Upper lobe of right lung (tissue), 1 donor: ENCODE results near the gene DLG2. TPM values are rescaled to one million over a fixed set of nuclear protein-coding genes. Genes with fewer than 3 reads are reported as not detected.
"Not testable (repeated sequence)": the region's sequence is repeated elsewhere in the genome, so short reads cannot be mapped to it uniquely, and the experiment has no call there.

Source experiments
- ATAC-seq: fragments of 200-7000 bp; cut with Tn5 transposase; one replicate; pipeline ENCODE4 v1.9.1; 2020; ENCODE audit warnings: mild to moderate bottlenecking, moderate library complexity
- DNase-seq: peaks from one replicate; pipeline ENCODE4 v3.0.0-alpha.2; 2020
- H3K27ac ChIP-seq: fragments of 200-600 bp; one replicate; pipeline ENCODE4 v1.8.0; 2022
- H3K27me3 ChIP-seq: fragments of 200-600 bp; one replicate; pipeline ENCODE4 v1.8.0; 2022; ENCODE audit warnings: mild to moderate bottlenecking
- H3K36me3 ChIP-seq: fragments of 200-600 bp; one replicate; pipeline ENCODE4 v1.8.0; 2022
- H3K4me1 ChIP-seq: fragments of 200-600 bp; one replicate; pipeline ENCODE4 v1.8.0; 2022
- H3K4me3 ChIP-seq: fragments of 200-600 bp; one replicate; pipeline ENCODE4 v1.8.0; 2022; ENCODE audit warnings: mild to moderate bottlenecking
- H3K9me3 ChIP-seq: fragments of 200-600 bp; one replicate; pipeline ENCODE4 v1.8.0; 2022
- CTCF ChIP-seq: fragments of 200-600 bp; IDR thresholded peaks from one replicate; pipeline ENCODE4 v1.8.0; 2022; ENCODE audit warnings: antibody characterized with exemption
- intact Hi-C: fragments of 100-400 bp; cut with DNase I; formaldehyde crosslinking; loops from one replicate; pipeline ENCODE4 v1.11.0; 2022
- total RNA-seq: library from RNA; stranded (reverse); fragmentation: NEBNext Ultra II Directional; extraction: Animal tissue kit (Norgen Biotek cat#: 25700); gene quantifications from one replicate; pipeline ENCODE4 v1.2.1, GENCODE V29; 2021
- donor health status: DM: no; HTN: yes; CAD: no; lungs with severe emphysema.

DLG2 gene
- total RNA-seq, 1 donor from 2014 or later = 9.7 TPM

- no peak for TF ChIP-seq CTCF
- no peak for DNase-seq
- no peak overlapping the region for H3K4me3 ChIP-seq
- peaks cover 11% of the 10 kb centered on the region for H3K9me3 ChIP-seq
- H3K36me3 ChIP-seq = no peaks in the 10 kb centered on the region
- ATAC-seq = no peak
- H3K27ac ChIP-seq = no peak overlapping the region
- intact Hi-C loops = no loop called here
- H3K4me1 ChIP-seq = no peaks in the 10 kb centered on the region
- H3K27me3 ChIP-seq = no peaks in the 10 kb centered on the region
These were observed 390.9 kb downstream of the DLG2 start for GRCh38 chr11:85236211-85236610.

GRCh38 chr11:85232559-85232958 lies 394.6 kb downstream of the DLG2 start:
- H3K4me1 ChIP-seq = no peaks in the 10 kb centered on the region
- H3K27ac ChIP-seq = no peak overlapping the region
- H3K9me3 ChIP-seq = no peaks in the 10 kb centered on the region
- H3K4me3 ChIP-seq = no peak overlapping the region
- no peaks in the 10 kb centered on the region for H3K36me3 ChIP-seq
- ATAC-seq = no peak
- DNase-seq = no peak
- intact Hi-C loops = no loop called here
- no peaks in the 10 kb centered on the region for H3K27me3 ChIP-seq
- no peak for TF ChIP-seq CTCF

GRCh38 chr11:85231588-85231987 lies 395.6 kb downstream of the DLG2 start:
- Histone ChIP-seq H3K4me3 (no peak overlapping the region), H3K9me3 (no peaks in the 10 kb centered on the region), H3K4me1 (no peaks in the 10 kb centered on the region), H3K27ac (no peak overlapping the region), H3K27me3 (no peaks in the 10 kb centered on the region), H3K36me3 (no peaks in the 10 kb centered on the region)
- no peak for TF ChIP-seq CTCF
- DNase-seq (no peak), ATAC-seq (no peak)
- intact Hi-C loops = no loop called here

GRCh38 chr11:85229723-85230122 lies 397.4 kb downstream of the DLG2 start:
- DNase-seq, intact Hi-C loops, ATAC-seq: not testable (repeated sequence)

GRCh38 chr11:85196968-85197367 lies 430.2 kb downstream of the DLG2 start:
- Histone ChIP-seq H3K9me3 (no peaks in the 10 kb centered on the region), H3K4me1 (no peaks in the 10 kb centered on the region), H3K27me3 (no peaks in the 10 kb centered on the region), H3K4me3 (no peak overlapping the region), H3K36me3 (no peaks in the 10 kb centered on the region), H3K27ac (no peak overlapping the region)
- no peak for TF ChIP-seq CTCF
- DNase-seq (no peak), ATAC-seq (no peak)
- intact Hi-C loops = no loop called here

More at GRCh38 chr11:85229723-85230122, 397.4 kb downstream of the DLG2 start:
- not testable (repeated sequence) for H3K27ac ChIP-seq, H3K4me1 ChIP-seq, H3K36me3 ChIP-seq, H3K9me3 ChIP-seq, H3K4me3 ChIP-seq, H3K27me3 ChIP-seq

- no peak for ATAC-seq
- H3K27me3 ChIP-seq = no peaks in the 10 kb centered on the region
- DNase-seq = no peak
- TF ChIP-seq CTCF = no peak
- H3K27ac ChIP-seq = no peak overlapping the region
- no peaks in the 10 kb centered on the region for H3K9me3 ChIP-seq
- H3K4me1 ChIP-seq = no peaks in the 10 kb centered on the region
- no peak overlapping the region for H3K4me3 ChIP-seq
- H3K36me3 ChIP-seq = no peaks in the 10 kb centered on the region
- intact Hi-C loops = no loop called here
These were observed 431.2 kb downstream of the DLG2 start for GRCh38 chr11:85195934-85196333.
